ENCODE measurements around the gene NOS1AP. TPM values are rescaled to one million over a fixed set of nuclear protein-coding genes. Genes with fewer than 3 reads are reported as not detected.

NOS1AP gene
- total RNA-seq, 4 donors from 2014 or later, result 1.1 to 3.5 (median 2.6) TPM

GRCh38 chr1:162360874-162361260, 291.4 kb downstream of the NOS1AP start:
- intact Hi-C loops (cut with DNase I; ENCODE audit: low total_unique reads), result no loop called here
- no peak overlapping the region for H3K4me3 ChIP-seq (ENCODE audit: low read depth, poor library complexity, severe bottlenecking)
- DNase-seq (ENCODE audit: low spot score in 2 of 2), result peak in 1 of 2 donors; percentile 74
- no peak for TF ChIP-seq CTCF (IDR thresholded peaks at IDR 0.05)
- TF ChIP-seq POLR2A (IDR thresholded peaks at IDR 0.05), result no peak
- WGBS, 2 donors, result 92 to 97% methylated on average over 4 of the region's 4 CpGs

- peak in 1 of 2 donors; percentile 13 for DNase-seq (ENCODE audit: low spot score in 2 of 2)
- no peak overlapping the region for H3K4me3 ChIP-seq (ENCODE audit: low read depth, poor library complexity, severe bottlenecking)
- WGBS, 2 donors, result 89 to 91% methylated on average over 5 of the region's 5 CpGs
- intact Hi-C loops (cut with DNase I; ENCODE audit: low total_unique reads), result no loop called here
- TF ChIP-seq CTCF (IDR thresholded peaks at IDR 0.05), result no peak
Measured at GRCh38 chr1:162361349-162361748, 291.9 kb downstream of the NOS1AP start.

- no peak for TF ChIP-seq CTCF (IDR thresholded peaks at IDR 0.05)
- TF ChIP-seq POLR2A (IDR thresholded peaks at IDR 0.05), result no peak
- intact Hi-C loops (cut with DNase I; ENCODE audit: low total_unique reads), result no loop called here
- no peak overlapping the region for H3K4me3 ChIP-seq (ENCODE audit: low read depth, poor library complexity, severe bottlenecking)
- peak in 1 of 2 donors; percentile 45 for DNase-seq (ENCODE audit: low spot score in 2 of 2)
- WGBS, 2 donors, result 82 to 87% methylated on average over 3 of the region's 3 CpGs
Measured at GRCh38 chr1:162363823-162364222, 294.3 kb downstream of the NOS1AP start.

GRCh38 chr1:162364498-162364897, 295.0 kb downstream of the NOS1AP start:
- H3K4me3 ChIP-seq (ENCODE audit: low read depth, poor library complexity, severe bottlenecking), result no peak overlapping the region
- TF ChIP-seq CTCF (IDR thresholded peaks at IDR 0.05) (no peak), POLR2A (IDR thresholded peaks at IDR 0.05) (no peak)
- DNase-seq (ENCODE audit: low spot score in 2 of 2), result peak in 1 of 2 donors; percentile 64
- intact Hi-C loops (cut with DNase I; ENCODE audit: low total_unique reads), result no loop called here
- WGBS, 2 donors, result 93 to 96% methylated on average over 1 of the region's 1 CpG

- intact Hi-C loops (cut with DNase I; ENCODE audit: low total_unique reads), result no loop called here
- H3K4me3 ChIP-seq (ENCODE audit: low read depth, poor library complexity, severe bottlenecking), result no peak overlapping the region
- no peak for TF ChIP-seq CTCF (IDR thresholded peaks at IDR 0.05)
- no peak for TF ChIP-seq POLR2A (IDR thresholded peaks at IDR 0.05)
- no peak for DNase-seq (ENCODE audit: low spot score in 2 of 2)
- WGBS, 2 donors, result 83 to 86% methylated on average over 10 of the region's 10 CpGs
Measured at GRCh38 chr1:162365284-162366020, 296.0 kb downstream of the NOS1AP start.

GRCh38 chr1:162366149-162366548, 296.7 kb downstream of the NOS1AP start:
- 63% methylated on average over 4 of the region's 4 CpGs for WGBS, 2 donors
- TF ChIP-seq POLR2A (IDR thresholded peaks at IDR 0.05) (no peak), CTCF (IDR thresholded peaks at IDR 0.05) (no peak)
- intact Hi-C loops (cut with DNase I; ENCODE audit: low total_unique reads), result no loop called here
- H3K4me3 ChIP-seq (ENCODE audit: low read depth, poor library complexity, severe bottlenecking), result no peak overlapping the region
- DNase-seq (ENCODE audit: low spot score in 2 of 2), result no peak

All from lower leg skin (tissue), 4 donors.